ENCODE data around the gene VGLL2.

Gene VGLL2

DNA sequence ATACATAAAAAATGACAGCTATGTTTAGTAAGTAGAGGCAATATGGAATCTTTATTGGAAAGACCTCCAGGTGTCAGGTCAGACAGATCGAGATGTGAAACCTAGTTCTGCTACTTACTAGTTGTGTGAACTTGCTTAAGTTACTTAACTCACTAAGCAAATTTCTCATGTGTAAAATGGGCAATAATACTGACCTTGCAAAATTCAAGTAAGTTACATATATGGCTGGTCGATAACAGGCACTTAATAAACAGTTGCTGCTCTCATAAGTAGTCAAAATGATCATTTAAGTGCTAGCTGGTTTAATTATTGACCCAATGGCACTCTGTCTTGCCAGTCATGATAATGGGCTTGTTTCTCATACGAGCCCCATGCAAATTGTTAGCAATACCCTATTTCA, 46.0 kb downstream of the VGLL2 start:
- no peaks in the 10 kb centered on the region for H3K9me3 ChIP-seq (ENCODE audit: insufficient read depth, low read length)
- no peaks in the 10 kb centered on the region for H3K36me3 ChIP-seq (ENCODE audit: low read length)
- H3K27me3 ChIP-seq (ENCODE audit: low read length), result no peaks in the 10 kb centered on the region
- H3K4me3 ChIP-seq (ENCODE audit: insufficient read depth, low read length, poor library complexity, severe bottlenecking), result no peak overlapping the region
- H3F3A ChIP-seq (ENCODE audit: insufficient read depth), result no peaks in the 10 kb centered on the region
- no peaks in the 10 kb centered on the region for H3K9me2 ChIP-seq (replicated peaks; ENCODE audit: insufficient read depth, low read length)
- no peak overlapping the region for H2AFZ ChIP-seq (ENCODE audit: low read depth, low read length, severe bottlenecking)
- H3K27ac ChIP-seq (ENCODE audit: low read depth, low read length), result no peak overlapping the region
- TF ChIP-seq EZH2phosphoT487 (conservative IDR thresholded peaks at IDR 0.05; ENCODE audit: low read length), result no peak
- TF ChIP-seq, protein P1, sequence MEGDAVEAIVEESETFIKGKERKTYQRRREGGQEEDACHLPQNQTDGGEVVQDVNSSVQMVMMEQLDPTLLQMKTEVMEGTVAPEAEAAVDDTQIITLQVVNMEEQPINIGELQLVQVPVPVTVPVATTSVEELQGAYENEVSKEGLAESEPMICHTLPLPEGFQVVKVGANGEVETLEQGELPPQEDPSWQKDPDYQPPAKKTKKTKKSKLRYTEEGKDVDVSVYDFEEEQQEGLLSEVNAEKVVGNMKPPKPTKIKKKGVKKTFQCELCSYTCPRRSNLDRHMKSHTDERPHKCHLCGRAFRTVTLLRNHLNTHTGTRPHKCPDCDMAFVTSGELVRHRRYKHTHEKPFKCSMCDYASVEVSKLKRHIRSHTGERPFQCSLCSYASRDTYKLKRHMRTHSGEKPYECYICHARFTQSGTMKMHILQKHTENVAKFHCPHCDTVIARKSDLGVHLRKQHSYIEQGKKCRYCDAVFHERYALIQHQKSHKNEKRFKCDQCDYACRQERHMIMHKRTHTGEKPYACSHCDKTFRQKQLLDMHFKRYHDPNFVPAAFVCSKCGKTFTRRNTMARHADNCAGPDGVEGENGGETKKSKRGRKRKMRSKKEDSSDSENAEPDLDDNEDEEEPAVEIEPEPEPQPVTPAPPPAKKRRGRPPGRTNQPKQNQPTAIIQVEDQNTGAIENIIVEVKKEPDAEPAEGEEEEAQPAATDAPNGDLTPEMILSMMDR (IDR thresholded peaks at IDR 0.05; ENCODE audit: insufficient read depth, low read length, poor library complexity, severe bottlenecking), result no peak
- no peaks in the 10 kb centered on the region for H4K20me1 ChIP-seq (ENCODE audit: low read depth, low read length)
- no peak overlapping the region for H3K4me2 ChIP-seq (ENCODE audit: low read depth, low read length, poor library complexity, severe bottlenecking)
- no peak overlapping the region for H3K9ac ChIP-seq (ENCODE audit: low read length)
- no peaks in the 10 kb centered on the region for H3K79me2 ChIP-seq (ENCODE audit: insufficient read depth, low read length)

GRCh38 chr6:117311726-117312125, 46.4 kb downstream of the VGLL2 start:
- Histone ChIP-seq H3K4me2 (ENCODE audit: low read depth, low read length, poor library complexity, severe bottlenecking) (no peak overlapping the region), H2AFZ (ENCODE audit: low read depth, low read length, severe bottlenecking) (no peak overlapping the region), H3K4me3 (ENCODE audit: insufficient read depth, low read length, poor library complexity, severe bottlenecking) (no peak overlapping the region), H3K79me2 (ENCODE audit: insufficient read depth, low read length) (no peaks in the 10 kb centered on the region), H3K27me3 (ENCODE audit: low read length) (no peaks in the 10 kb centered on the region), H3F3A (ENCODE audit: insufficient read depth) (no peaks in the 10 kb centered on the region), H3K9me3 (ENCODE audit: insufficient read depth, low read length) (no peaks in the 10 kb centered on the region), H3K9ac (ENCODE audit: low read length) (no peak overlapping the region), H3K36me3 (ENCODE audit: low read length) (no peaks in the 10 kb centered on the region), H4K20me1 (ENCODE audit: low read depth, low read length) (no peaks in the 10 kb centered on the region), H3K9me2 (replicated peaks; ENCODE audit: insufficient read depth, low read length) (no peaks in the 10 kb centered on the region), H3K27ac (ENCODE audit: low read depth, low read length) (no peak overlapping the region)
- TF ChIP-seq, protein P1 (IDR thresholded peaks at IDR 0.05; ENCODE audit: insufficient read depth, low read length, poor library complexity, severe bottlenecking), result no peak
- no peak for TF ChIP-seq EZH2phosphoT487 (conservative IDR thresholded peaks at IDR 0.05; ENCODE audit: low read length)

DNA sequence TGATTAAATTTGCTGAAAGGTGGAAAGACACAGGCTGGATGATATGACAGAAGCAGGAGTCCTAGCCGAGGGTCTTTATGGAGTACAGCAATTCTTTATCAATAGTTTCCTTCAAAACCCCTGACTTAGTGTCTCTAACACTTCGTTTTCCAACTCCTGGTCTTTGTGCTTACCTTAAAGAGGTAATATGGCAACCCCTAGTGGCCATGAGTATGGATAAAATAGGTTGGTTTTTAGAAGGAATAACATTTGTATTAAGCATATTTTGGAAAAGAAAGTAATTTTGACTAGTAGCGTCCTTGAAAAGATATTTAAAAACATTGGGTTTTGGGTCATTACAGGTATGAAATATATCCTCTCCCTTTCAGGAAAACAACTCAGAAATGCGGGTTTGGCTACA, 51.9 kb downstream of the VGLL2 start:
- no peaks in the 10 kb centered on the region for H3K9me2 ChIP-seq (replicated peaks; ENCODE audit: insufficient read depth, low read length)
- no peaks in the 10 kb centered on the region for H3K9me3 ChIP-seq (ENCODE audit: insufficient read depth, low read length)
- no peak overlapping the region for H3K4me3 ChIP-seq (ENCODE audit: insufficient read depth, low read length, poor library complexity, severe bottlenecking)
- H3F3A ChIP-seq (ENCODE audit: insufficient read depth), result no peaks in the 10 kb centered on the region
- H3K36me3 ChIP-seq (ENCODE audit: low read length), result no peaks in the 10 kb centered on the region
- H2AFZ ChIP-seq (ENCODE audit: low read depth, low read length, severe bottlenecking), result no peak overlapping the region
- no peaks in the 10 kb centered on the region for H3K27me3 ChIP-seq (ENCODE audit: low read length)
- no peaks in the 10 kb centered on the region for H4K20me1 ChIP-seq (ENCODE audit: low read depth, low read length)
- TF ChIP-seq, protein P1 (IDR thresholded peaks at IDR 0.05; ENCODE audit: insufficient read depth, low read length, poor library complexity, severe bottlenecking), result no peak
- no peak for TF ChIP-seq EZH2phosphoT487 (conservative IDR thresholded peaks at IDR 0.05; ENCODE audit: low read length)
- no peak overlapping the region for H3K4me2 ChIP-seq (ENCODE audit: low read depth, low read length, poor library complexity, severe bottlenecking)
- no peak overlapping the region for H3K27ac ChIP-seq (ENCODE audit: low read depth, low read length)
- H3K79me2 ChIP-seq (ENCODE audit: insufficient read depth, low read length), result no peaks in the 10 kb centered on the region
- no peak overlapping the region for H3K9ac ChIP-seq (ENCODE audit: low read length)
